ENCODE measurements around the gene PLD1.

PLD1 gene

GRCh38 chr3:171652932-171653331, 157.4 kb downstream of the PLD1 start:
- no peak for DNase-seq (ENCODE audit: low spot score)
- no peak for ATAC-seq (ENCODE audit: low read depth)
- H3K4me3 ChIP-seq (ENCODE audit: severe bottlenecking), result no peak overlapping the region
- H3K4me1 ChIP-seq (ENCODE audit: insufficient read depth, poor library complexity, severe bottlenecking), result peaks cover 11% of the 10 kb centered on the region
- no peaks in the 10 kb centered on the region for H3K36me3 ChIP-seq (ENCODE audit: low read depth)
- H3K27me3 ChIP-seq (ENCODE audit: insufficient read depth, poor library complexity, severe bottlenecking), result no peaks in the 10 kb centered on the region
- H3K27ac ChIP-seq (ENCODE audit: poor library complexity, severe bottlenecking), result no peak overlapping the region
- no peaks in the 10 kb centered on the region for H3K9me3 ChIP-seq (ENCODE audit: severe bottlenecking)
- TF ChIP-seq CTCF (IDR thresholded peaks at IDR 0.05; ENCODE audit: poor library complexity, severe bottlenecking), result no peak

- Histone ChIP-seq H3K4me3 (ENCODE audit: severe bottlenecking) (no peak overlapping the region), H3K4me1 (ENCODE audit: insufficient read depth, poor library complexity, severe bottlenecking) (peaks cover 8% of the 10 kb centered on the region), H3K27ac (ENCODE audit: poor library complexity, severe bottlenecking) (no peak overlapping the region), H3K27me3 (ENCODE audit: insufficient read depth, poor library complexity, severe bottlenecking) (no peaks in the 10 kb centered on the region), H3K36me3 (ENCODE audit: low read depth) (no peaks in the 10 kb centered on the region), H3K9me3 (ENCODE audit: severe bottlenecking) (no peaks in the 10 kb centered on the region)
- ATAC-seq (ENCODE audit: low read depth), result no peak
- TF ChIP-seq CTCF (IDR thresholded peaks at IDR 0.05; ENCODE audit: poor library complexity, severe bottlenecking), result no peak
- no peak for DNase-seq (ENCODE audit: low spot score)
These were observed 160.2 kb downstream of the PLD1 start for GRCh38 chr3:171649911-171650592.

GRCh38 chr3:171649267-171649666, 161.0 kb downstream of the PLD1 start:
- Histone ChIP-seq H3K9me3 (ENCODE audit: severe bottlenecking) (no peaks in the 10 kb centered on the region), H3K4me1 (ENCODE audit: insufficient read depth, poor library complexity, severe bottlenecking) (peaks cover 2% of the 10 kb centered on the region), H3K36me3 (ENCODE audit: low read depth) (no peaks in the 10 kb centered on the region), H3K27me3 (ENCODE audit: insufficient read depth, poor library complexity, severe bottlenecking) (no peaks in the 10 kb centered on the region), H3K27ac (ENCODE audit: poor library complexity, severe bottlenecking) (no peak overlapping the region), H3K4me3 (ENCODE audit: severe bottlenecking) (no peak overlapping the region)
- DNase-seq (ENCODE audit: low spot score) (no peak), ATAC-seq (ENCODE audit: low read depth) (no peak)
- TF ChIP-seq CTCF (IDR thresholded peaks at IDR 0.05; ENCODE audit: poor library complexity, severe bottlenecking), result no peak

- no peaks in the 10 kb centered on the region for H3K9me3 ChIP-seq (ENCODE audit: severe bottlenecking)
- H3K4me3 ChIP-seq (ENCODE audit: severe bottlenecking), result no peak overlapping the region
- H3K27me3 ChIP-seq (ENCODE audit: insufficient read depth, poor library complexity, severe bottlenecking), result no peaks in the 10 kb centered on the region
- no peaks in the 10 kb centered on the region for H3K36me3 ChIP-seq (ENCODE audit: low read depth)
- no peaks in the 10 kb centered on the region for H3K4me1 ChIP-seq (ENCODE audit: insufficient read depth, poor library complexity, severe bottlenecking)
- no peak for DNase-seq (ENCODE audit: low spot score)
- no peak for TF ChIP-seq CTCF (IDR thresholded peaks at IDR 0.05; ENCODE audit: poor library complexity, severe bottlenecking)
- no peak for ATAC-seq (ENCODE audit: low read depth)
- no peak overlapping the region for H3K27ac ChIP-seq (ENCODE audit: poor library complexity, severe bottlenecking)
These were observed 162.2 kb downstream of the PLD1 start for GRCh38 chr3:171648069-171648468.

GRCh38 chr3:171646357-171647133, 163.7 kb downstream of the PLD1 start:
- H3K27ac ChIP-seq (ENCODE audit: poor library complexity, severe bottlenecking), result no peak overlapping the region
- peak; percentile 85 for TF ChIP-seq CTCF (IDR thresholded peaks at IDR 0.05; ENCODE audit: poor library complexity, severe bottlenecking)
- ATAC-seq (ENCODE audit: low read depth), result no peak

More at GRCh38 chr3:171646357-171647133, 163.7 kb downstream of the PLD1 start:
- no peak overlapping the region for H3K4me3 ChIP-seq (ENCODE audit: severe bottlenecking)
- H3K4me1 ChIP-seq (ENCODE audit: insufficient read depth, poor library complexity, severe bottlenecking), result no peaks in the 10 kb centered on the region
- no peaks in the 10 kb centered on the region for H3K36me3 ChIP-seq (ENCODE audit: low read depth)
- H3K9me3 ChIP-seq (ENCODE audit: severe bottlenecking), result no peaks in the 10 kb centered on the region
- no peak for DNase-seq (ENCODE audit: low spot score)
- no peaks in the 10 kb centered on the region for H3K27me3 ChIP-seq (ENCODE audit: insufficient read depth, poor library complexity, severe bottlenecking)
